Adrenal gland (tissue), 12 donors: Measurements from ENCODE around the gene TOR1AIP1. TPM values are rescaled to one million over a fixed set of nuclear protein-coding genes. Genes with fewer than 3 reads are reported as not detected.

Experiments used
- DNase-seq, 7 donors: peaks; one replicate each; pipeline ENCODE4 v3.0.0-alpha.2; 2019 to 2020
- H3K27ac ChIP-seq, 5 donors: fragments of 200-600 bp; sonication (generic) in 4 of 5; 1 replicate in 3 of 5; 2 replicates in 2 of 5; pipeline versions ENCODE4 v1.5.1 to v1.8.0; 2016 to 2020; ENCODE audit warnings: mild to moderate bottlenecking in 1 of 5
- H3K27me3 ChIP-seq: fragments of 200-600 bp; 2 replicates; pipeline ENCODE4 v1.8.0; 2021
- H3K36me3 ChIP-seq, 2 donors: fragments of 200-600 bp; replicated peaks in 1 of 2; 1 replicate in 1 of 2; 2 replicates in 1 of 2; pipeline versions ENCODE4 v1.5.1 to v1.8.0; 2018 to 2022
- H3K4me1 ChIP-seq, 2 donors: fragments of 200-600 bp; replicated peaks in 1 of 2; 1 replicate in 1 of 2; 2 replicates in 1 of 2; pipeline versions ENCODE4 v1.5.1 to v1.8.0; 2018 to 2021
- H3K4me3 ChIP-seq, 4 donors: fragments of 200-600 bp; sonication (generic) in 3 of 4; one replicate each; pipeline ENCODE4 v1.5.1; 2016 to 2018
- H3K9me3 ChIP-seq, 3 donors: fragments of 200-600 bp; sonication (generic) in 1 of 3; replicated peaks in 1 of 3; 1 replicate in 2 of 3; 2 replicates in 1 of 3; pipeline versions ENCODE4 v1.5.1 to v1.8.0; 2016 to 2021
- CTCF ChIP-seq, 6 experiments: fragments of 450-650 bp in 4 of 6; fragments of 200-600 bp in 2 of 6; sonication (generic) in 1 of 6; IDR thresholded peaks; 1 replicate in 5 of 6; 2 replicates in 1 of 6; pipeline versions ENCODE4 v1.5.1 to v1.8.0; 2016 to 2021; ENCODE audit warnings: antibody characterized with exemption in 6 of 6, mild to moderate bottlenecking in 2 of 6, moderate library complexity in 1 of 6
- POLR2A ChIP-seq, 2 donors: fragments of 450-650 bp; IDR thresholded peaks; one replicate each; pipeline ENCODE4 v1.6.1; 2017; ENCODE audit warnings: antibody characterized with exemption in 2 of 2, mild to moderate bottlenecking in 2 of 2, moderate library complexity in 1 of 2
- WGBS, 4 donors: extraction: QIAGEN DNeasy Blood & Tissue Kit in 2 of 4; methylation state at CpG; one replicate each; pipeline versions ENCODE4 v1.1.5 to v1.1.7; 2013 to 2017; 5-methylcytosine and 5-hydroxymethylcytosine counted together
- intact Hi-C, 2 donors: fragments of 100-400 bp; cut with DNase I; formaldehyde crosslinking; loops; one replicate each; pipeline versions ENCODE4 v1.14.1 to v1.15.0; 2022 to 2023
- polyA plus RNA-seq, 3 donors: library from polyadenylated mRNA; stranded (reverse); fragments of 200-250 nt in 2 of 3; fragments of 350-450 nt in 1 of 3; fragmentation: Illumina TruSeq in 1 of 3; extraction: RNeasy Lipid Tissue Mini Kit (QIAGEN cat#74804) in 1 of 3; gene quantifications; one replicate each; pipeline ENCODE4 v1.2.3, GENCODE V29; 2013 to 2014
- total RNA-seq, 9 donors: library from RNA; depleted of rRNA in 4 of 9; stranded (reverse); fragments of >200 nt in 4 of 9; fragments of 120-200 nt in 1 of 9; fragmentation: NEBNext Ultra II Directional in 1 of 9; extraction: Animal tissue kit (Norgen Biotek cat#: 25700) in 1 of 9; gene quantifications; one replicate each; pipeline versions ENCODE4 v1.1.0 to v1.2.4, GENCODE V29; 2013 to 2023
- donor health status: healthy with polysubstance abuse.
- donor health status: Bipolar disorder and iron deficiency.
- donor health status: DM: yes; HTN: yes; CAD: no.
- donor health status: DM: no; HTN: no; CAD: no.
- donor health status: DM: no; HTN: no; CAD: no.
- donor health status: DM: yes; HTN: yes; CAD: no.

TOR1AIP1 gene
- total and polyA plus RNA-seq, 12 donors = 22.5 to 99.6 (median 58.1) TPM

- DNase-seq = no peak
- WGBS, 4 donors = 58 to 81% (median 70%) methylated on average over 3 of the region's 3 CpGs
- H3K36me3 ChIP-seq = peaks cover 0 to 27% of the 10 kb centered on the region in 2 donors
Observed at GRCh38 chr1:179860652-179861051, 21.4 kb upstream of the TOR1AIP1 start.

GRCh38 chr1:179865377-179865776, 16.7 kb upstream of the TOR1AIP1 start:
- DNase-seq = no peak
- Histone ChIP-seq H3K27ac (no peak overlapping the region), H3K4me1 (peaks cover 4 to 9% of the 10 kb centered on the region in 2 donors), H3K27me3 (no peaks in the 10 kb centered on the region), H3K36me3 (peaks cover 0 to 55% of the 10 kb centered on the region in 2 donors), H3K4me3 (no peak overlapping the region), H3K9me3 (no peaks in the 10 kb centered on the region)
- intact Hi-C loops = no loop called here
- WGBS, 4 donors = 88 to 93% (median 89%) methylated on average over 6 of the region's 6 CpGs
- TF ChIP-seq CTCF (IDR thresholded peaks at IDR 0.05) = no peak
- TF ChIP-seq POLR2A (IDR thresholded peaks at IDR 0.05) = no peak

More at GRCh38 chr1:179860652-179861051, 21.4 kb upstream of the TOR1AIP1 start:
- H3K27ac ChIP-seq = no peak overlapping the region
- intact Hi-C loops = no loop called here
- peaks cover 4 to 9% of the 10 kb centered on the region in 2 donors for H3K4me1 ChIP-seq
- no peaks in the 10 kb centered on the region for H3K9me3 ChIP-seq
- no peaks in the 10 kb centered on the region for H3K27me3 ChIP-seq
- TF ChIP-seq CTCF (IDR thresholded peaks at IDR 0.05) (no peak), POLR2A (IDR thresholded peaks at IDR 0.05) (no peak)
- H3K4me3 ChIP-seq = no peak overlapping the region

GRCh38 chr1:179866616-179867015, 15.5 kb upstream of the TOR1AIP1 start:
- no peak overlapping the region for H3K27ac ChIP-seq
- intact Hi-C loops = no loop called here
- no peak for DNase-seq
- no peaks in the 10 kb centered on the region for H3K9me3 ChIP-seq
- 90 to 98% (median 96%) methylated on average over 7 of the region's 7 CpGs for WGBS, 4 donors
- no peak overlapping the region for H3K4me3 ChIP-seq
- no peaks in the 10 kb centered on the region for H3K27me3 ChIP-seq
- peaks cover 8 to 10% of the 10 kb centered on the region in 2 donors for H3K4me1 ChIP-seq
- TF ChIP-seq POLR2A (IDR thresholded peaks at IDR 0.05) (no peak), CTCF (IDR thresholded peaks at IDR 0.05) (no peak)
- H3K36me3 ChIP-seq = peaks cover 0 to 55% of the 10 kb centered on the region in 2 donors

GRCh38 chr1:179867493-179868330, 14.4 kb upstream of the TOR1AIP1 start:
- peak; percentile 24 to 74 (median 48) for DNase-seq

More at GRCh38 chr1:179867493-179868330, 14.4 kb upstream of the TOR1AIP1 start:
- intact Hi-C loops = no loop called here
- peaks cover 0 to 49% of the 10 kb centered on the region in 2 donors for H3K36me3 ChIP-seq
- 18 to 44% (median 19%) methylated on average over 1 of the region's 1 CpG for WGBS, 4 donors
- TF ChIP-seq POLR2A (IDR thresholded peaks at IDR 0.05) (no peak), CTCF (IDR thresholded peaks at IDR 0.05) (peak; percentile 37 to 64 (median 58))
- H3K9me3 ChIP-seq = no peaks in the 10 kb centered on the region
- H3K4me1 ChIP-seq = peaks cover 13 to 19% of the 10 kb centered on the region in 2 donors
- H3K27me3 ChIP-seq = no peaks in the 10 kb centered on the region
- H3K4me3 ChIP-seq = no peak overlapping the region
- no peak overlapping the region for H3K27ac ChIP-seq
